IgD-negative memory B cell (primary cell): ENCODE results near the gene ADA. TPM values are rescaled to one million over a fixed set of nuclear protein-coding genes. Genes with fewer than 3 reads are reported as not detected.

ENCODE experiments used
- H3K27ac Mint-ChIP-seq, 3 donors: one replicate each; pipeline ENCODE4 v1.8.0; 2020 to 2022; ENCODE audit warnings: mild to moderate bottlenecking in 3 of 3, mixed read lengths in 3 of 3, moderate library complexity in 1 of 3
- H3K27me3 Mint-ChIP-seq: one replicate; pipeline ENCODE4 v1.8.0; 2021; ENCODE audit warnings: mixed read lengths
- H3K36me3 Mint-ChIP-seq: one replicate; pipeline ENCODE4 v1.8.0; 2020; ENCODE audit warnings: mild to moderate bottlenecking, mixed read lengths
- H3K4me1 Mint-ChIP-seq, 3 donors: one replicate each; pipeline ENCODE4 v1.8.0; 2020 to 2022; ENCODE audit warnings: mixed read lengths in 3 of 3, mild to moderate bottlenecking in 1 of 3
- H3K4me3 Mint-ChIP-seq, 4 donors: one replicate each; pipeline ENCODE4 v1.8.0; 2020 to 2022; ENCODE audit warnings: mild to moderate bottlenecking in 4 of 4, mixed read lengths in 4 of 4, moderate library complexity in 3 of 4
- H3K9me3 Mint-ChIP-seq, 3 donors: one replicate each; pipeline ENCODE4 v1.8.0; 2020 to 2021; ENCODE audit warnings: mixed read lengths in 3 of 3, mild to moderate bottlenecking in 1 of 3
- polyA plus RNA-seq: library from polyadenylated mRNA; unstranded; fragments of 300-500 nt; fragmentation: Illumina TruSeq; gene quantifications from one replicate; pipeline ENCODE4 v1.2.3, GENCODE V29; 2021

ADA gene
- polyA plus RNA-seq, 1 donor from 2014 or later, result 10.5 TPM

DNA sequence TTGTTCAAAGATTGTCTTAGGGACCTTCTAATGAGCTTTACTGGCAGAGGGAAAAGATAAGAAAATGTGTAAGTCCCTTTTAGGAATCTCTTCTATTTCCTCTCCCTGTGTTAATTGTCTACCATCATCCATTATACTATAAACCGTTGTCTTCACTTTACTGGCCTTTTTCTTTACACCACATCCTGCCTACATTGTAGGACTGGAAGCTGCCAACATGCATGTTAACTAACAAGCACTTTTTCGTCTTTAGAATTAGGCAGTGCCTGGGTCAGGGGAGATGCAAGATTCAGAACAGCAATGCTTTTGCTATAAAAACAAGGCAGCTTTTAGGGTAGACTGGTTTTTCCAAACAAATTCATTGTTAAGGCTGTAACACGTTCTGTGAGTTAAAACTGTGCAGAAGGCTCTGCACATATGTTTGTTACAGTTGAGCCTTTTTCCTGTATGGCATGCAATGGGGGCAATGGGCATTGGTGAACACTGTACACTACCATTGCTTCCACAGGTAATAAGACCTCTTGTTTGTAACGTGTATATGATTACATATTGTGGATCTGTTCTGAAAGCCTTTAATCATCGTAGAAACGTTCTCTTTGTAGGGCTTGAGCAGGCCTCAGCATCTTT lies 80.0 kb downstream of the ADA start:
- Mint-ChIP-seq H3K27ac (no peak overlapping the region), H3K36me3 (no peaks in the 10 kb centered on the region), H3K27me3 (no peaks in the 10 kb centered on the region), H3K4me3 (no peak overlapping the region), H3K9me3 (no peaks in the 10 kb centered on the region), H3K4me1 (peaks cover 5 to 7% (median 7%) of the 10 kb centered on the region in 3 donors)

- Mint-ChIP-seq H3K36me3 (no peaks in the 10 kb centered on the region), H3K4me1 (no peaks in the 10 kb centered on the region), H3K27me3 (no peaks in the 10 kb centered on the region), H3K4me3 (no peak overlapping the region), H3K9me3 (no peaks in the 10 kb centered on the region), H3K27ac (no peak overlapping the region)
These were observed 81.1 kb downstream of the ADA start for GRCh38 chr20:44570367-44570766.

Other genes starting within 250 kb of the ADA start
- gene TTPAL, start 175.8 kb downstream of the ADA start, polyA plus RNA-seq, result 11.3 TPM
- 91.5 TPM for gene SERINC3, start 129.6 kb downstream of the ADA start, polyA plus RNA-seq
- gene PKIG, start 69.1 kb downstream of the ADA start, polyA plus RNA-seq, result 63.3 TPM
- gene CCN5, start 63.7 kb upstream of the ADA start, polyA plus RNA-seq, result not detected
- not detected for gene KCNK15, start 94.2 kb upstream of the ADA start, polyA plus RNA-seq
- not detected for gene RIMS4, start 158.8 kb upstream of the ADA start, polyA plus RNA-seq
- 505 TPM for gene YWHAB, start 234.0 kb upstream of the ADA start, polyA plus RNA-seq